Gastroesophageal sphincter (tissue), 4 donors: ENCODE measurements around the gene RIC8B. TPM values are rescaled to one million over a fixed set of nuclear protein-coding genes. Genes with fewer than 3 reads are reported as not detected.

Experiments used
- ATAC-seq: fragments of 150-250 bp; one replicate; pipeline ENCODE4 v1.9.1; 2016; ENCODE audit warnings: mild to moderate bottlenecking, moderate library complexity
- H3K27ac ChIP-seq, 4 donors: fragments of 200-600 bp; sonication (generic) in 3 of 4; 1 replicate in 3 of 4; 2 replicates in 1 of 4; pipeline ENCODE4 v1.5.1; 2016 to 2019
- H3K27me3 ChIP-seq: fragments of 200-600 bp; sonication (generic); one replicate; pipeline ENCODE4 v1.5.1; 2019
- H3K36me3 ChIP-seq, 2 donors: fragments of 200-600 bp; sonication (generic); one replicate each; pipeline ENCODE4 v1.5.1; 2019; ENCODE audit warnings: control low read depth in 1 of 2
- H3K4me1 ChIP-seq, 3 donors: fragments of 200-600 bp; sonication (generic); 1 replicate in 2 of 3; 2 replicates in 1 of 3; pipeline ENCODE4 v1.5.1; 2016 to 2019; ENCODE audit warnings: control low read depth in 2 of 3
- H3K4me3 ChIP-seq, 2 donors: fragments of 200-600 bp; sonication (generic); one replicate each; pipeline ENCODE4 v1.5.1; 2019; ENCODE audit warnings: mild to moderate bottlenecking in 1 of 2, moderate library complexity in 1 of 2
- H3K9me3 ChIP-seq, 3 donors: fragments of 200-600 bp; sonication (generic); one replicate each; pipeline ENCODE4 v1.5.1; 2017 to 2019; ENCODE audit warnings: control low read depth in 2 of 3
- CTCF ChIP-seq, 4 experiments: fragments of 200-600 bp in 2 of 4; fragments of 450-650 bp in 2 of 4; sonication (generic) in 1 of 4; IDR thresholded peaks; one replicate each; pipeline ENCODE4 v1.5.1; 2017 to 2019; ENCODE audit warnings: antibody characterized with exemption in 4 of 4, mild to moderate bottlenecking in 2 of 4, moderate library complexity in 2 of 4
- EP300 ChIP-seq: sonication (generic); formaldehyde crosslinking; IDR thresholded peaks from one replicate; pipeline ENCODE4 v1.6.1; 2017; ENCODE audit warnings: antibody characterized with exemption, mild to moderate bottlenecking
- POLR2A ChIP-seq, 2 donors: fragments of 450-650 bp; IDR thresholded peaks; one replicate each; pipeline ENCODE4 v1.6.1; 2017; ENCODE audit warnings: antibody characterized with exemption in 2 of 2, mild to moderate bottlenecking in 2 of 2, moderate library complexity in 1 of 2
- POLR2AphosphoS5 ChIP-seq: sonication (generic); formaldehyde crosslinking; IDR thresholded peaks from one replicate; pipeline ENCODE4 v1.6.1; 2017; ENCODE audit warnings: antibody characterized with exemption
- WGBS, 2 donors: methylation state at CpG; one replicate each; pipeline ENCODE4 v1.1.5; 2018; ENCODE audit warnings: low coverage in 1 of 2; 5-methylcytosine and 5-hydroxymethylcytosine counted together
- total RNA-seq, 4 donors: library from RNA; depleted of rRNA; stranded (reverse); fragments of >200 nt; gene quantifications; one replicate each; pipeline ENCODE4 v1.1.0, GENCODE V29; 2016

The RIC8B gene
- total RNA-seq, 4 donors from 2014 or later: 13.3 to 18.4 (median 15.6) TPM

DNA sequence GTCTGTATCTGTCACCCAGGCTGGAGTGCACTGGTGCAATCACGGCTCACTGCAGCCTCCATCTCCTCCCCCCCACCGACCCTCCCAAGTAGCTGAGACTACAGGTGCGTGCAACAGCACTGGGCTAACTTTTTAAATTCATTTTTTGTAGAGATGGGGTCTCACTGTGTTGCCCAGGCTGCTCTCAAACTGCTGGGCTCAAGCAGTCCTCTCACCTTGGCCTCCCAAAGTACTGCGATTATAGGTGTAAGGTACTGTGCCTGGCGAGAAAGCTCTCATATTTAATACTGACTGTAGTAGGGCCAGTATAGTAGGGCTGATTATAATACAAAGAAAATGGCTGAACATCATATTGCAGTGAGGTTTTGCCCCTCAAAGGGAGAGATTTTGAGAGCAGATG lies 2.4 kb downstream of the RIC8B start:
- TF ChIP-seq CTCF (IDR thresholded peaks at IDR 0.05) (no peak), POLR2A (IDR thresholded peaks at IDR 0.05) (no peak), EP300 (no peak), POLR2AphosphoS5 (no peak)
- Histone ChIP-seq H3K27me3 (no peaks in the 10 kb centered on the region), H3K36me3 (no peaks in the 10 kb centered on the region), H3K4me1 (peaks cover 6 to 29% (median 8%) of the 10 kb centered on the region in 3 donors), H3K4me3 (no peak overlapping the region), H3K9me3 (no peaks in the 10 kb centered on the region), H3K27ac (no peak overlapping the region)
- ATAC-seq: no peak
- 80 to 92% methylated on average over 2 to 4 of the region's 5 CpGs for WGBS, 2 donors

GRCh38 chr12:106780010-106780631 lies 5.6 kb downstream of the RIC8B start:
- Histone ChIP-seq H3K4me1 (peaks cover 6 to 36% (median 7%) of the 10 kb centered on the region in 3 donors), H3K9me3 (no peaks in the 10 kb centered on the region), H3K36me3 (peaks cover 0 to 13% of the 10 kb centered on the region in 2 donors), H3K4me3 (no peak overlapping the region), H3K27me3 (no peaks in the 10 kb centered on the region), H3K27ac (no peak overlapping the region)
- 39 to 61% methylated on average over 3 of the region's 3 CpGs for WGBS, 2 donors
- TF ChIP-seq CTCF (IDR thresholded peaks at IDR 0.05) (no peak), EP300 (no peak), POLR2A (IDR thresholded peaks at IDR 0.05) (no peak), POLR2AphosphoS5 (no peak)
- ATAC-seq: no peak

- H3K9me3 ChIP-seq: no peaks in the 10 kb centered on the region
- no peak for ATAC-seq
- no peak overlapping the region for H3K27ac ChIP-seq
- H3K36me3 ChIP-seq: peaks cover 0 to 25% of the 10 kb centered on the region in 2 donors
- peaks cover 0 to 19% (median 0%) of the 10 kb centered on the region in 3 donors for H3K4me1 ChIP-seq
- no peak for TF ChIP-seq CTCF (IDR thresholded peaks at IDR 0.05)
- TF ChIP-seq EP300: no peak
- no peak for TF ChIP-seq POLR2A (IDR thresholded peaks at IDR 0.05)
- TF ChIP-seq POLR2AphosphoS5: no peak
- H3K27me3 ChIP-seq: no peaks in the 10 kb centered on the region
- no peak overlapping the region for H3K4me3 ChIP-seq
- 40 to 69% methylated on average over 1 of the region's 1 CpG for WGBS, 2 donors
Measured at GRCh38 chr12:106782619-106783018, 8.1 kb downstream of the RIC8B start.

- Histone ChIP-seq H3K4me1 (peaks cover 0 to 19% (median 0%) of the 10 kb centered on the region in 3 donors), H3K27me3 (no peaks in the 10 kb centered on the region), H3K27ac (no peak overlapping the region), H3K9me3 (no peaks in the 10 kb centered on the region), H3K4me3 (no peak overlapping the region), H3K36me3 (peaks cover 0 to 34% of the 10 kb centered on the region in 2 donors)
- ATAC-seq: no peak
- TF ChIP-seq POLR2AphosphoS5 (no peak), EP300 (no peak), POLR2A (IDR thresholded peaks at IDR 0.05) (no peak), CTCF (IDR thresholded peaks at IDR 0.05) (no peak)
- 63 to 72% methylated on average over 5 of the region's 5 CpGs for WGBS, 2 donors
Measured at GRCh38 chr12:106783515-106783914, 9.0 kb downstream of the RIC8B start.

GRCh38 chr12:106790020-106790419 lies 15.5 kb downstream of the RIC8B start:
- ATAC-seq: no peak
- TF ChIP-seq POLR2AphosphoS5 (no peak), CTCF (IDR thresholded peaks at IDR 0.05) (no peak), EP300 (no peak), POLR2A (IDR thresholded peaks at IDR 0.05) (no peak)

More at GRCh38 chr12:106790020-106790419, 15.5 kb downstream of the RIC8B start:
- H3K36me3 ChIP-seq: peaks cover 0 to 46% of the 10 kb centered on the region in 2 donors
- H3K4me1 ChIP-seq: no peaks in the 10 kb centered on the region
- H3K4me3 ChIP-seq: no peak overlapping the region
- no peaks in the 10 kb centered on the region for H3K9me3 ChIP-seq
- WGBS, 2 donors: 91 to 94% methylated on average over 2 of the region's 2 CpGs
- H3K27me3 ChIP-seq: no peaks in the 10 kb centered on the region
- no peak overlapping the region for H3K27ac ChIP-seq
